H1 (cell line): Measurements from ENCODE around the gene GCLM. TPM values are rescaled to one million over a fixed set of nuclear protein-coding genes. Genes with fewer than 3 reads are reported as not detected.

Experiments used
- BRCA1 ChIP-seq: IDR thresholded peaks from 2 replicates; pipeline ENCODE4 v1.6.1; 2012; ENCODE audit warnings: low read depth, low read length, improper control_type of control experiment
- CHD2 ChIP-seq: IDR thresholded peaks from 2 replicates; pipeline ENCODE4 v1.6.1; 2012; ENCODE audit warnings: low read length, improper control_type of control experiment
- EP300 ChIP-seq, 2 experiments: IDR thresholded peaks; 1 replicate in 1 of 2; 2 replicates in 1 of 2; pipeline ENCODE4 v1.6.1; 2011 to 2012; ENCODE audit warnings: low read depth in 2 of 2, low read length in 2 of 2, mild to moderate bottlenecking in 2 of 2, borderline replicate concordance in 1 of 2, inconsistent platforms in 1 of 2, moderate library complexity in 1 of 2
- NRF1 ChIP-seq: IDR thresholded peaks from 2 replicates; pipeline ENCODE4 v1.6.1; 2011; ENCODE audit warnings: mild to moderate bottlenecking, low read depth, low read length, improper control_type of control experiment
- PHF8 ChIP-seq: fragments of 200-600 bp; sonication (generic); conservative IDR thresholded peaks from 2 replicates; pipeline ENCODE4 v1.7.1; 2012; ENCODE audit warnings: low read depth, mild to moderate bottlenecking, inconsistent platforms, low read length, moderate library complexity
- RNF2 ChIP-seq: fragments of 200-900, 300-1000 bp; sonication (generic); IDR thresholded peaks from 2 replicates; pipeline ENCODE4 v1.7.1; 2016; ENCODE audit warnings: borderline replicate concordance, low read depth, mild to moderate bottlenecking, antibody characterized with exemption, low read length; ENCODE audit not compliant: poor library complexity, severe bottlenecking; ENCODE audit errors: missing control alignments
- RXRA ChIP-seq: IDR thresholded peaks from 2 replicates; pipeline ENCODE4 v1.6.1; 2011; ENCODE audit warnings: low read depth, mild to moderate bottlenecking, low read length, moderate library complexity; ENCODE audit not compliant: insufficient read depth
- SIN3A ChIP-seq, 2 experiments: IDR thresholded peaks in 1 of 2; conservative IDR thresholded peaks in 1 of 2; 2 replicates each; pipeline ENCODE4 v1.6.1; 2011 to 2012; ENCODE audit warnings: low read length in 2 of 2, improper control_type of control experiment in 1 of 2, low read depth in 1 of 2, mild to moderate bottlenecking in 1 of 2
- SP2 ChIP-seq: IDR thresholded peaks from 2 replicates; pipeline ENCODE4 v1.6.1; 2012; ENCODE audit warnings: mild to moderate bottlenecking, low read length, inconsistent platforms
- TAF7 ChIP-seq: optimal IDR thresholded peaks from 2 replicates; pipeline ENCODE3; 2011; ENCODE audit warnings: low read depth, mild to moderate bottlenecking, inconsistent platforms, low read length, moderate library complexity, borderline replicate concordance
- TEAD4 ChIP-seq: IDR thresholded peaks from 2 replicates; pipeline ENCODE4 v1.6.1; 2012; ENCODE audit warnings: low read depth, low read length, inconsistent platforms, mixed read lengths
- polyA plus RNA-seq, 7 experiments: library from polyadenylated mRNA; depleted of rRNA in 3 of 7; stranded (reverse) in 5 of 7; unstranded in 2 of 7; fragments of >200 nt in 5 of 7; fragments of 200-250 nt in 2 of 7; gene quantifications; 1 replicate in 5 of 7; 2 replicates in 1 of 7; 4 replicates in 1 of 7; pipeline versions ENCODE4 v1.2.1 to v1.2.3, GENCODE V29; 2011 to 2013; ENCODE audit warnings: missing spikeins in 2 of 7, mixed read lengths in 2 of 7
- total RNA-seq: library from RNA; stranded (reverse); fragmentation: NEBNext Ultra II Directional; extraction: Animal tissue kit (Norgen Biotek cat#: 25700); gene quantifications from 2 replicates; pipeline ENCODE4 v1.2.1, GENCODE V29; 2021

The GCLM gene
- total and polyA plus RNA-seq, 2 of the 8 experiments (the other 6 are each of a cell fraction or from before 2014, with no cell fraction given), result 3.1 to 12.8 TPM

- TF ChIP-seq RNF2, result no peak
- TF ChIP-seq PHF8, result no peak
- 0 out of 2 replicates have a peak, but pooled peaks have one; percentile 18 for TF ChIP-seq NRF1
- TF ChIP-seq SIN3A (conservative IDR thresholded peaks at IDR 0.05 in 1 of 2, IDR thresholded peaks at IDR 0.05 in 1 of 2; ENCODE audit: low read depth in 1 of 2, low read length in 2 of 2), result peak in 1 of 2 experiments; percentile 28; a peak in 1 of 4 replicates
- TF ChIP-seq TEAD4, result no peak
- TF ChIP-seq BRCA1, result no peak
- no peak for TF ChIP-seq TAF7
- TF ChIP-seq EP300 (IDR thresholded peaks at IDR 0.05; ENCODE audit: borderline replicate concordance in 1 of 2, low read depth in 2 of 2, low read length in 2 of 2), result no peak
- no peak for TF ChIP-seq CHD2
- no peak for TF ChIP-seq SP2
- no peak for TF ChIP-seq RXRA
These were observed 660 bp downstream of the GCLM start (continued) for GRCh38 chr1:93908394-93909145.
